Measurements from ENCODE around the gene ZNF691. TPM values are rescaled to one million over a fixed set of nuclear protein-coding genes. Genes with fewer than 3 reads are reported as not detected.

Gene ZNF691
- total RNA-seq, 1 donor from 2014 or later = 3.7 TPM

GRCh38 chr1:42841440-42842147 is 4.8 kb upstream of the ZNF691 start:
- H3K4me3 ChIP-seq (ENCODE audit: low read depth, low read length) = no peak overlapping the region
- no peak for TF ChIP-seq CTCF (conservative IDR thresholded peaks at IDR 0.05; ENCODE audit: low read depth, low read length)
- no peak for DNase-seq (ENCODE audit: low read depth)

GRCh38 chr1:42844592-42845140 is 1.7 kb upstream of the ZNF691 start:
- TF ChIP-seq CTCF (conservative IDR thresholded peaks at IDR 0.05; ENCODE audit: low read depth, low read length) = no peak
- no peak overlapping the region for H3K4me3 ChIP-seq (ENCODE audit: low read depth, low read length)
- peak; percentile 89 for DNase-seq (ENCODE audit: low read depth)

GRCh38 chr1:42845193-42845592 is 1.2 kb upstream of the ZNF691 start:
- TF ChIP-seq CTCF (conservative IDR thresholded peaks at IDR 0.05; ENCODE audit: low read depth, low read length) = no peak
- no peak overlapping the region for H3K4me3 ChIP-seq (ENCODE audit: low read depth, low read length)
- DNase-seq (ENCODE audit: low read depth) = no peak

- TF ChIP-seq CTCF (conservative IDR thresholded peaks at IDR 0.05; ENCODE audit: low read depth, low read length) = no peak
- DNase-seq (ENCODE audit: low read depth) = no peak
- peak overlapping the region; percentile 93 for H3K4me3 ChIP-seq (ENCODE audit: low read depth, low read length)
Measured at GRCh38 chr1:42845866-42846256, 552 bp upstream of the ZNF691 start.

GRCh38 chr1:42847111-42847595 is 740 bp downstream of the ZNF691 start:
- no peak for TF ChIP-seq CTCF (conservative IDR thresholded peaks at IDR 0.05; ENCODE audit: low read depth, low read length)
- H3K4me3 ChIP-seq (ENCODE audit: low read depth, low read length) = peak overlapping the region; percentile 93
- DNase-seq (ENCODE audit: low read depth) = no peak

- TF ChIP-seq CTCF (conservative IDR thresholded peaks at IDR 0.05; ENCODE audit: low read depth, low read length) = no peak
- DNase-seq (ENCODE audit: low read depth) = no peak
- H3K4me3 ChIP-seq (ENCODE audit: low read depth, low read length) = peak overlapping the region; percentile 93
Measured at GRCh38 chr1:42847721-42848460, 1.5 kb downstream of the ZNF691 start.
